Measurements from ENCODE around the gene ERC1.

GRCh38 chr12:1171657-1172408 is 180.8 kb downstream of the ERC1 start:
- no peak for TF ChIP-seq GATA2 (IDR thresholded peaks at IDR 0.05; ENCODE audit: low read depth, low read length)
- no peak for TF ChIP-seq GATA3 (IDR thresholded peaks at IDR 0.05; ENCODE audit: low read depth, low read length)
